Nephron (organoid): Measurements from ENCODE around the gene RAB18.
"Not testable (repeated sequence)": the region's sequence is repeated elsewhere in the genome, so short reads cannot be mapped to it uniquely, and the experiment has no call there.

Source experiments
- H3K27ac Mint-ChIP-seq, 3 experiments: 2 replicates each; pipeline ENCODE4 v1.8.0; 2020; ENCODE audit warnings: mixed read lengths in 3 of 3, mild to moderate bottlenecking in 2 of 3, moderate library complexity in 1 of 3
- H3K27me3 Mint-ChIP-seq: 2 replicates; pipeline ENCODE4 v1.8.0; 2021; ENCODE audit warnings: low read depth, mild to moderate bottlenecking, moderate library complexity, mixed read lengths
- H3K36me3 Mint-ChIP-seq: 2 replicates; pipeline ENCODE4 v1.8.0; 2020; ENCODE audit warnings: low read depth, mixed read lengths
- H3K4me1 Mint-ChIP-seq: 2 replicates; pipeline ENCODE4 v1.8.0; 2020; ENCODE audit warnings: mixed read lengths
- H3K4me3 Mint-ChIP-seq, 3 experiments: 2 replicates each; pipeline ENCODE4 v1.8.0; 2020; ENCODE audit warnings: mild to moderate bottlenecking in 3 of 3, mixed read lengths in 3 of 3, moderate library complexity in 2 of 3
- H3K9me3 Mint-ChIP-seq: 2 replicates; pipeline ENCODE4 v1.8.0; 2020; ENCODE audit warnings: mixed read lengths
- TF ChIP-seq, protein P1 (sequence below), 3 experiments: fragments of 200-600 bp; sonication (generic); IDR thresholded peaks; one replicate each; pipeline ENCODE4 v1.5.0; 2021; ENCODE audit warnings: antibody characterized with exemption in 3 of 3; ENCODE audit not compliant: unreplicated experiment in 3 of 3

RAB18 gene

DNA sequence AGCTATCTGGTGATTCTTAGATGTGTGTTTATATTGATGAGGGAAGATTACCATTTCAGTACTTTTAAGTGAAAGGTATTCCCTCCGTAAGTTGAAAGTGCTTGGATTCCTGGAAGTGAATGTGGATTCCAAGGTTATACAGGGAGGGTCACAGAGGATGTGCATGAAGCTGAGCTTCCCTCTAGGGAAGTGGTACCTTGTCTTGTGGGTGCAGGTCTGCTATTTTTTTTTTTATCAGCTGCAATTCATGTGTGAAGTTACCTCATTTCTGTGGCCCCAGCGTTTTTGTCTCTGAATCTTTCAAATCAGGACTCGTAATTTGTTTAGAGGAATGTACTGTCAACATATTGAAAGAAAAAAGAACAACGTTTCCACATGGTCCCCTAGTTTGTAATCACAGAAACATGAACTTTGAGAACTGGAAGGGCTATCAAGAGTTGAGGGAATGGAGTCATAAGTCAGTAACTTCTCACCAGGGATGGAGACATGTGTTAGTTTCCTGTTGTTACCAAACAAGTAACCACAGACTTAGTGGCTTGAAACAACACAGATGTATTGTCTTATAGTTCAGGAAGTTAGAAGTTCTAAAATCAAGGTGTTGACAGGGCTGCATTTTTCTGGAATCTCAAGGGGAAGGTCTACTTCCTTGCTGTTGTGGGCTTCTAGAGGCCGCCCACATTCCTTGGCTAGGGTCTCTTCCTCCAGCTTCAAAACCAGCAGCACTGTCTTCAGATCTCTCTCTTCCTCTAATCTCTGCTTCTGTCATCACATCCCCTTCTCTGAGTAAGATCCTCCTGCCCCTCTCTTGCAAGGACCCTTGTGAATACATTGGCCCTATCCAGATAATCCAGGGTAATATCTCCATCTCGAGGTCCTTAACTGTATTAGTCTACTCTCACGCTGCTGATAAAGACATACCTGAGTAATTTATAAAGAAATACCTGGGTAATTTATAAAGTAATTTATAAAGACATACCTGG lies 64.4 kb downstream of the RAB18 start:
- Mint-ChIP-seq H3K36me3 (no peaks in the 10 kb centered on the region), H3K4me3 (no peak overlapping the region), H3K9me3 (peaks cover 19% of the 10 kb centered on the region), H3K27ac (no peak overlapping the region), H3K4me1 (no peaks in the 10 kb centered on the region), H3K27me3 (peaks cover 4% of the 10 kb centered on the region)
- TF ChIP-seq, protein P1, sequence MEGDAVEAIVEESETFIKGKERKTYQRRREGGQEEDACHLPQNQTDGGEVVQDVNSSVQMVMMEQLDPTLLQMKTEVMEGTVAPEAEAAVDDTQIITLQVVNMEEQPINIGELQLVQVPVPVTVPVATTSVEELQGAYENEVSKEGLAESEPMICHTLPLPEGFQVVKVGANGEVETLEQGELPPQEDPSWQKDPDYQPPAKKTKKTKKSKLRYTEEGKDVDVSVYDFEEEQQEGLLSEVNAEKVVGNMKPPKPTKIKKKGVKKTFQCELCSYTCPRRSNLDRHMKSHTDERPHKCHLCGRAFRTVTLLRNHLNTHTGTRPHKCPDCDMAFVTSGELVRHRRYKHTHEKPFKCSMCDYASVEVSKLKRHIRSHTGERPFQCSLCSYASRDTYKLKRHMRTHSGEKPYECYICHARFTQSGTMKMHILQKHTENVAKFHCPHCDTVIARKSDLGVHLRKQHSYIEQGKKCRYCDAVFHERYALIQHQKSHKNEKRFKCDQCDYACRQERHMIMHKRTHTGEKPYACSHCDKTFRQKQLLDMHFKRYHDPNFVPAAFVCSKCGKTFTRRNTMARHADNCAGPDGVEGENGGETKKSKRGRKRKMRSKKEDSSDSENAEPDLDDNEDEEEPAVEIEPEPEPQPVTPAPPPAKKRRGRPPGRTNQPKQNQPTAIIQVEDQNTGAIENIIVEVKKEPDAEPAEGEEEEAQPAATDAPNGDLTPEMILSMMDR (IDR thresholded peaks at IDR 0.05; ENCODE audit: unreplicated experiment in 3 of 3): no peak

DNA sequence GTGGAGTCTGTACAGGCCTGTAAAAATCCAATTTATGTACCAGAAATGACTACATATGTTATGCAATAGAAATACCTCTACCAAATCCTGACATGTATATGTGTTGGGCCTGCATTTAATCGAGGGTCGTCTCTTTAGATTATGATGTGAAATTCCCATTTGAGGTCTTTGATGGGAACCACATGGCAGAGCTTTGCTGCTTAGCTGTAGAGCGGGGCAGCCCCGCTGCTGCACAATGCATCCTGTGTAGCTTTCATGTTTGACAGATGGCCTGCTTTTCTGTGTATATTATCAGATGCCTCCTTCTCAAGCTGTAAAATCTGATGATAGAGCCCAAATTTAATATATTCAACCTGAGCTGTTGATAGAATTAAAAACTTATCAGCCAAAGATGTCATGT lies 65.8 kb downstream of the RAB18 start:
- no peaks in the 10 kb centered on the region for H3K4me1 Mint-ChIP-seq
- peak overlapping the region in 1 of 3 experiments; percentile 20 for H3K27ac Mint-ChIP-seq
- TF ChIP-seq, protein P1 (IDR thresholded peaks at IDR 0.05; ENCODE audit: unreplicated experiment in 3 of 3): no peak
- H3K27me3 Mint-ChIP-seq: peaks cover 4% of the 10 kb centered on the region
- peaks cover 14% of the 10 kb centered on the region for H3K9me3 Mint-ChIP-seq
- H3K36me3 Mint-ChIP-seq: no peaks in the 10 kb centered on the region
- H3K4me3 Mint-ChIP-seq: no peak overlapping the region

DNA sequence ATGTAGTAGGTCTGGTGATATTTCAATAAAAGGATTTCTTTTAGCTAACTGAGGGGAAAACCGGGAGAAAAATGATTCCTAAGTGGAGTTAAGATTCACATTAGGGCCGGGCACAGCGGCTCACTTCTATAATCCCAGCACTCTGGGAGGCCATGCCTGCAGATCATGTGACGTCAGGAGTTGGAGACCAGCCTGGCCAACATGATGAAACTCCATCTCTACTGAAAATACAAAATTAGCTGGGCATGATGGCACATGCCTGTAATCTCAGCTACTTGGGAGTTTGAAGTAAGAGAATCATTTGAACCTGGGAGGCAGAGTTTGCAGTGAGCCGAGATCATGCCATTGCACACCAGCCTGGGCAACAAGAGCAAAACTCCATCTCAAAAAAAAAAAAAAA lies 72.9 kb downstream of the RAB18 start:
- H3K27me3 Mint-ChIP-seq, H3K4me1 Mint-ChIP-seq, H3K4me3 Mint-ChIP-seq, H3K27ac Mint-ChIP-seq, H3K36me3 Mint-ChIP-seq, H3K9me3 Mint-ChIP-seq: not testable (repeated sequence)

DNA sequence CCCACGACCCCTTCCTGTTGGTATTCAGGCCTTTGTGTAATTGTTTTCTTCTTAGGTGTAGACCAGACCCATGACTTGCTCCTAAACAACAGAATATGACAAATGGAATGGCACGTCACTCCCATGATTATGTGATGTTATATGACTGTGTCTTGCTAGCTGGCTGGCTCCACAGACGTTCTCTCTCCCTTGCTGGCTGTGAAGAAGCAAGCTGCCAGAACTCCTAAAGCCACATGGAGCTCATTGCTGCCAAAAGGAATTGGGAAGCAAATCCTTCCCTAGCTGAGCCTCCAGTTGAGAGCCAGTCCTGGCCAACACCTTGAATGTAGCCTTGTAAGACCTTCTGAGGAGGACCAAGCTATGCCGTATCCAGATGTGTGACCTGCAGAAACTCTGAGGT lies 74.2 kb downstream of the RAB18 start:
- Mint-ChIP-seq H3K27me3 (peaks cover 4% of the 10 kb centered on the region), H3K9me3 (peaks cover 9% of the 10 kb centered on the region), H3K27ac (no peak overlapping the region), H3K36me3 (no peaks in the 10 kb centered on the region), H3K4me3 (no peak overlapping the region), H3K4me1 (no peaks in the 10 kb centered on the region)
- TF ChIP-seq, protein P1 (IDR thresholded peaks at IDR 0.05; ENCODE audit: unreplicated experiment in 3 of 3): no peak

DNA sequence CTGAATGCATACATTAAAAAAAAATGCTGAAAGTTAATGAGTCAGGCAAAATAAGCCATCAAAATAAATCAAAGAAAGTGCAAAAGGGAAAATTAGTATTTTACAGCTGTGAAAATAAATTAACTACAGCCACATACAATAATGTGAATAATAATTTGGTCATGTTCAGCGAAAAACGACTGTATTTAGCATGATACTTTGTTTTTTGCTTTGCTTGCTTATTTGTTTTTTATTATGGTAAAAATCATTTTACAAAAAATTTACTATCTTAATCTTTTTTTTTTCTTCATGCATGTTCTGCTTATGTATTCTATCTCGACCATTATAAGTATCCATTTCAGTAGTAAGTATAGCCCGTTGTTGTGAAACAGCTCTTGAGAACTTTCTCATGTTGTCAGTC lies 77.1 kb downstream of the RAB18 start:
- TF ChIP-seq, protein P1 (IDR thresholded peaks at IDR 0.05; ENCODE audit: unreplicated experiment in 3 of 3): no peak
- Mint-ChIP-seq H3K9me3 (peaks cover 6% of the 10 kb centered on the region), H3K27ac (no peak overlapping the region), H3K36me3 (no peaks in the 10 kb centered on the region), H3K4me3 (no peak overlapping the region), H3K4me1 (no peaks in the 10 kb centered on the region), H3K27me3 (peaks cover 4% of the 10 kb centered on the region)

DNA sequence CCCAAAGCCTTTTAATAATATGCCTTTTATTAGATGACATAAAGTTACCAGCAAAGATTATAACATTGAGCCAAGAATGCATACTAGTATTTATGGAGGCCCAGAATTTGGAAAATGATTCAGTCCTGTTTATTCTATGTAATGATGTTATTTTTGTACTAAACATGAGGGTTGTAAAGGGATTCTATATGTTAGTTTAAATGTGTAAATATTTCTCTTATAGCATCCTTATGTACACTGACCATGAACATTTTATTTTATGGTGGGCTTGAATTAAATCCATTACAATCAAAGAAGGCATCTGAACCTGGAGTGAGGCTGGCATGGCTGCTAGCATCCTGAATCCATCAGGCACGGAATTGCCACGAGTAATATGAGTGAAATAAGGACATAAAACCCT lies 80.2 kb downstream of the RAB18 start:
- TF ChIP-seq, protein P1 (IDR thresholded peaks at IDR 0.05; ENCODE audit: unreplicated experiment in 3 of 3): no peak
- H3K36me3 Mint-ChIP-seq: no peaks in the 10 kb centered on the region
- H3K4me3 Mint-ChIP-seq: no peak overlapping the region
- no peaks in the 10 kb centered on the region for H3K4me1 Mint-ChIP-seq
- no peaks in the 10 kb centered on the region for H3K27me3 Mint-ChIP-seq
- peaks cover 14% of the 10 kb centered on the region for H3K9me3 Mint-ChIP-seq
- no peak overlapping the region for H3K27ac Mint-ChIP-seq
